Measurements from ENCODE around the gene OGDH.

GRCh38 chr7:44658979-44659378 lies 52.6 kb downstream of the OGDH start:
- TF ChIP-seq CTCF (IDR thresholded peaks at IDR 0.05) = no peak
- no peak for TF ChIP-seq POLR2A (IDR thresholded peaks at IDR 0.05)
